Measurements from ENCODE around the gene ARL15.

DNA sequence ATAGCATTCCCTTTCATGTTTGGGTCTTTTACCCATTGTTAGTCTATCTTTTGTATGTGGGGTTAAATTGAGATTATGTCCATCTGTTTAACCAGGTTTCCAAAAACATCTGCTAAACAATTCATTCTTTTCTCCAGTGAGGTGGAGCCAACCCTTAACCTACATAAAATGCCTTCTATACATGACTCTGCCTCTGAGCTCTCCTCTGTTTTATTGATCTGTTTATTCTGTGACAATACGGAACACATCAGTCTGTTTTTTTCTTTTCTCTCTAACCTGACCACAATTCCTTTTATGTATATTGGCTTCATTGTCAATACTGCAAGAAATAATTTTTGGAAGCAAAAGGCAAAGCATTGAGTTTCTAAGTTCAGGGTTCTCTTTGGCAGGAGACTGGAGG lies 9.9 kb upstream of the ARL15 start:
- no peak for TF ChIP-seq CTCF (IDR thresholded peaks at IDR 0.05; ENCODE audit: control extremely low read depth in 1 of 3, insufficient read depth in 1 of 3, low read depth in 1 of 3, low read length in 3 of 3)
- TF ChIP-seq POLR2A (IDR thresholded peaks at IDR 0.05; ENCODE audit: control extremely low read depth in 1 of 2, low read depth in 2 of 2, low read length in 2 of 2) = no peak
- no peak for TF ChIP-seq USF2 (IDR thresholded peaks at IDR 0.05; ENCODE audit: low read length)
- TF ChIP-seq SRF (IDR thresholded peaks at IDR 0.05; ENCODE audit: low read depth, low read length) = no peak

Measured in H1 (cell line).